Dedifferentiated amniotic fluid mesenchymal stem cell (primary cell): ENCODE results near the gene ATP6V0C.

ENCODE experiments used
- DNase-seq: peaks from one replicate; pipeline ENCODE4 v3.0.0-alpha.2; 2016; ENCODE audit errors: extremely low spot score

Gene ATP6V0C

GRCh38 chr16:2513405-2514332 is at the start of gene ATP6V0C:
ATP6V0C (plus strand) TSS chr16:2513952; CDS start chr16:2514104, 152 bp downstream.
- peak; percentile 76 for DNase-seq

- DNase-seq, result no peak
Measured at GRCh38 chr16:2464333-2464732, 49.4 kb upstream of the ATP6V0C start.

- no peak for DNase-seq
Measured at GRCh38 chr16:2465653-2466415, 47.9 kb upstream of the ATP6V0C start.

GRCh38 chr16:2466667-2467527 is 46.9 kb upstream of the ATP6V0C start:
- no peak for DNase-seq

GRCh38 chr16:2467528-2468232 is 46.1 kb upstream of the ATP6V0C start:
- peak; percentile 34 for DNase-seq

GRCh38 chr16:2468233-2468724 is 45.5 kb upstream of the ATP6V0C start:
- no peak for DNase-seq

GRCh38 chr16:2468725-2469398 is 44.9 kb upstream of the ATP6V0C start:
- DNase-seq, result no peak

- no peak for DNase-seq
Measured at GRCh38 chr16:2469399-2470233, 44.1 kb upstream of the ATP6V0C start.

- no peak for DNase-seq
Measured at GRCh38 chr16:2470234-2470601, 43.5 kb upstream of the ATP6V0C start.

GRCh38 chr16:2470603-2471015 is 43.1 kb upstream of the ATP6V0C start:
- no peak for DNase-seq

GRCh38 chr16:2471016-2471652 is 42.6 kb upstream of the ATP6V0C start, which contains the start of gene NTN3:
NTN3 (plus strand) TSS chr16:2471297; CDS start chr16:2471702, 405 bp downstream.
- no peak for DNase-seq

- no peak for DNase-seq
Measured at GRCh38 chr16:2471653-2472487, 41.9 kb upstream of the ATP6V0C start.

GRCh38 chr16:2472488-2472864 is 41.3 kb upstream of the ATP6V0C start:
- no peak for DNase-seq

- no peak for DNase-seq
Measured at GRCh38 chr16:2472885-2473445, 40.8 kb upstream of the ATP6V0C start.

- DNase-seq, result no peak
Measured at GRCh38 chr16:2473446-2473926, 40.3 kb upstream of the ATP6V0C start.

- no peak for DNase-seq
Measured at GRCh38 chr16:2473999-2474876, 39.5 kb upstream of the ATP6V0C start.
